ENCODE measurements around the gene INHBE.

Gene INHBE

DNA sequence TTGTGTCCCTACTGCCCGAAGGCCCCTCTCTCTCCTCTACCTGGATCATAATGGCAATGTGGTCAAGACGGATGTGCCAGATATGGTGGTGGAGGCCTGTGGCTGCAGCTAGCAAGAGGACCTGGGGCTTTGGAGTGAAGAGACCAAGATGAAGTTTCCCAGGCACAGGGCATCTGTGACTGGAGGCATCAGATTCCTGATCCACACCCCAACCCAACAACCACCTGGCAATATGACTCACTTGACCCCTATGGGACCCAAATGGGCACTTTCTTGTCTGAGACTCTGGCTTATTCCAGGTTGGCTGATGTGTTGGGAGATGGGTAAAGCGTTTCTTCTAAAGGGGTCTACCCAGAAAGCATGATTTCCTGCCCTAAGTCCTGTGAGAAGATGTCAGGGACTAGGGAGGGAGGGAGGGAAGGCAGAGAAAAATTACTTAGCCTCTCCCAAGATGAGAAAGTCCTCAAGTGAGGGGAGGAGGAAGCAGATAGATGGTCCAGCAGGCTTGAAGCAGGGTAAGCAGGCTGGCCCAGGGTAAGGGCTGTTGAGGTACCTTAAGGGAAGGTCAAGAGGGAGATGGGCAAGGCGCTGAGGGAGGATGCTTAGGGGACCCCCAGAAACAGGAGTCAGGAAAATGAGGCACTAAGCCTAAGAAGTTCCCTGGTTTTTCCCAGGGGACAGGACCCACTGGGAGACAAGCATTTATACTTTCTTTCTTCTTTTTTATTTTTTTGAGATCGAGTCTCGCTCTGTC, 1.8 kb downstream of the INHBE start:
- TF ChIP-seq ZFX (IDR thresholded peaks at IDR 0.05; ENCODE audit: borderline replicate concordance): no peak
- TF ChIP-seq, protein P1, sequence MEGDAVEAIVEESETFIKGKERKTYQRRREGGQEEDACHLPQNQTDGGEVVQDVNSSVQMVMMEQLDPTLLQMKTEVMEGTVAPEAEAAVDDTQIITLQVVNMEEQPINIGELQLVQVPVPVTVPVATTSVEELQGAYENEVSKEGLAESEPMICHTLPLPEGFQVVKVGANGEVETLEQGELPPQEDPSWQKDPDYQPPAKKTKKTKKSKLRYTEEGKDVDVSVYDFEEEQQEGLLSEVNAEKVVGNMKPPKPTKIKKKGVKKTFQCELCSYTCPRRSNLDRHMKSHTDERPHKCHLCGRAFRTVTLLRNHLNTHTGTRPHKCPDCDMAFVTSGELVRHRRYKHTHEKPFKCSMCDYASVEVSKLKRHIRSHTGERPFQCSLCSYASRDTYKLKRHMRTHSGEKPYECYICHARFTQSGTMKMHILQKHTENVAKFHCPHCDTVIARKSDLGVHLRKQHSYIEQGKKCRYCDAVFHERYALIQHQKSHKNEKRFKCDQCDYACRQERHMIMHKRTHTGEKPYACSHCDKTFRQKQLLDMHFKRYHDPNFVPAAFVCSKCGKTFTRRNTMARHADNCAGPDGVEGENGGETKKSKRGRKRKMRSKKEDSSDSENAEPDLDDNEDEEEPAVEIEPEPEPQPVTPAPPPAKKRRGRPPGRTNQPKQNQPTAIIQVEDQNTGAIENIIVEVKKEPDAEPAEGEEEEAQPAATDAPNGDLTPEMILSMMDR (IDR thresholded peaks at IDR 0.05): no peak
- 0 out of 2 replicates have a peak overlapping the region, but pooled peaks have one; percentile 72 for H3K27ac ChIP-seq

DNA sequence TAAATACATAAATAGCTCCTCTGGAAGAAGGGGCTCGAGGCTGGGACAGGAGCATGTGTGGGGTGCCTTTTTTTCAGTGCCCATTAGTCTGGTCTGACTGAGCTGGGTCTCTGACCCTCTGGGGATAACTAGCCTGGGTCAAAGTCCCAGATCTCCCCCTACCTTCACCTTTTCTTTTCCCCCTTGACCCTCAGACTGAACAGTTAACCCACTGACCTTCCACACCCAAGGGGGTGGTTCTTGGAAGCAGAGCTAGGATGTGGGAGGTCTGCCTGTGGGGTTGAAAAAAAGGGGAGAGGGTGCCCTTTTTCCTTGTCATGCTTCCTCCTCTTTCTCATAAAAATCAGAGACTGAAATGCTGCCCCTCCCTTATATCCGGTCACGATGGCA, 3.6 kb downstream of the INHBE start:
- TF ChIP-seq, protein P1 (IDR thresholded peaks at IDR 0.05): no peak
- TF ChIP-seq ZFX (IDR thresholded peaks at IDR 0.05; ENCODE audit: borderline replicate concordance): no peak

DNA sequence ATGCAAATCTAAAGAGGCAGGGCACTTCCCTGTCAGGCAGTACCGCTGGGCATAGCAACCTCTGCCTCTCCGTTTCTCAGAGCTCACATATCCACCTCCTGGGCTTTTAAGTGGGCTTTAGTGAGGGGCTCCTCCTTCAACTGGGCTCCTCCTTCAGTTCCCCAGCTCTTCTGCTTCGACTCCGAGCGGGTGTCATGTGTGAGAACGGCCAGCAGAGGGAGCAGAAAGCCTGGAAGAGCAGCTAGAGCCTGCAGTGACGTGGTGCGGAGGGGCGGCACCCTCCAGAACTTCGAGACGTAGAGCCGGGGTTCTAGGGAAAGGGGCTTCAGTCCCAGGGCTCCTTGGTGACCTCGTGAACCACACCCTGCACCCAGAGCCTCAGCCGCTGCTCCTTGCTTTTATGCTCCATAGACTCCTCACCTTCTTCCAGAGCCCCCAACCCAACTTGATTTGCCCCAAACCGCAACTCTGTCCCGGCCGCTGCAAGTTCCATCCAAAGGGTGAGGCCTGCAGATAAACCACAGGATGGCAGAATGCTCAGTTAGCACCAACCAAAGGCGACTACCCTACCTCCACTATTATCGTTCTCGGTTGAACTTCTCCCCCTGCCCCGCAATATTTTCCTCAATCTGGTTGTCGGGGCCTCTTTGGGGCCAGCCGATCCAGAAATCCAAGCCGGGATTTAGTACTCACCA, 4.1 kb downstream of the INHBE start:
- TF ChIP-seq, protein P1 (IDR thresholded peaks at IDR 0.05): peak; percentile 99
- no peak for TF ChIP-seq ZFX (IDR thresholded peaks at IDR 0.05; ENCODE audit: borderline replicate concordance)
- peak overlapping the region; percentile 72 for H3K27ac ChIP-seq

More for the DNA sequence above, 3.6 kb downstream of the INHBE start:
- H3K27ac ChIP-seq: peak overlapping the region; percentile 72

DNA sequence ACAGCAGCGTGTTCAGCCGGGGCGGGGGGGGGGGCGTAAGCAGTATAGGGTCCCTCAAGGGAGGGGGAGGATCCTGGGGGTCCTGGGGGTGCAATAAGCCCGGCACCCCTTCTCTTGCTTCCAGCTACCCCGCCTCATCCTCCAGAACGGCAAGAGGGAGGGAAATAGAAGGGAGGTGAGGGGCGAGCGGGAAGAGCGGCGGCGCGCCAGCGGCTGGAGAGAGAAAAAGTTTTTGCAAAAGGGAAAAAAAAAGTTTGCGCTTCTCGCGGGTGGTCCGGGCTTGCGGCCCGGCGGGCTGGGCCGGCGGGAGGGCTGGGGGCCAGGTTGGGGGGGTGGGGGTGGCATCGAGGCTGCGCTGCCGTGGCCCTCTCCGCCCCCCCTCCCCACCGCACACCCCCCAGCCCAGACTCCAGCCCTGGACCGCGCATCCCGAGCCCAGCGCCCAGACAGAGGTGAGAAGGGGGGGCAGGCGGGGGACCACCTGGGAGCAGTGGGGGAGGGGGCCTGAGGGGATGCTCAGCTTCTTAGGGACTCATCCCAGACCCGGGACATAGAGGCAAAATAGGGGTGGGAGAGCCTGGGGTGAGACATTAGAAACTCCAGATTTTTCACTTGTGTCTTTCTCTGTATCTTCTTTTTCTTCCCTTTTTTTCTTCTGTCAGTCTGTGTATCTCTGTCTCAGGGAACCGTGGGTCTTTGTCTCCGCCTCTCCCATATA, 4.8 kb downstream of the INHBE start, which contains the start of gene GLI1:
GLI1 (plus strand) TSS at position 36 of the 718 bp plus-strand sequence. CDS start 3,907 bp downstream, outside the sequence.
- no peak for TF ChIP-seq ZFX (IDR thresholded peaks at IDR 0.05; ENCODE audit: borderline replicate concordance)
- TF ChIP-seq, protein P1 (IDR thresholded peaks at IDR 0.05): no peak
- H3K27ac ChIP-seq: peak within 1 kb of the TSS; percentile 72

DNA sequence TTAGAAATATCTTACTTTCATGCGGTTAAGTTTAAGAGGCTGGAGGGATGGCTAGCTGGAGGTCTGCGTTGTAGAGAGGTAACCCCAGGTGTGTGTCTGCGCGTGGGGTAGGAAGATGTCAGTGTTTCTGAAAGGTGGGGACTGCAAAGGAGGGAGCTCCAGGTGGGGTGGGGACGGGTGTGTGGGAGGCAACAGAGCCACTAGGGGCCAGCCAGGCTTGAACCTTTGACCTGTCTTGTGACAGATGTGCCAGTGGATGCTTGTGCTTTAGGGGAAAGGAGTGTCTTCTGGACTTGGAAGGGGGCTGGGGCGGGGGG, 5.3 kb downstream of the INHBE start:
- H3K27ac ChIP-seq: peak overlapping the region; percentile 72
- TF ChIP-seq, protein P1 (IDR thresholded peaks at IDR 0.05): no peak

DNA sequence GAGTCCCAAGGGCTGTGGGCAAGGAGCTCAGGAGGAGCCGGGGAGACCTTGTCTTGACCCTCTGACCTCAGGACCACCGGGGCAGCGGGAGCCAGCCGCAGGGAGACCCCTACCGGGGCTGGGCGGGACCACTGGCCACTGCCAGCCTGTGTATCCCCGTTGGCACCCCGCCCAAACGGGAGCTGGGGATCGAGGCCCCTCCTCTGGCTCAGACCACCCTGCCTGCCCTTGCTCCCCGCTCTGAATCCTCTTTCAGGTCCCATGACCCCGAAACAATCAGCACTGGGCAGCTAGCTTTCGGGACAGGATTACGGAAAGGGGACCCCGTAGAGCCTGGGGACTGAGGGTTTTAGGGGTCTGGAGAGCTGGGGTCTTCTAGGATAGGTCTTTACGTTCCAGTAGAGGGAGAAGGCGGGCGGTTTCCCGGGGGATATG, 5.8 kb downstream of the INHBE start:
- H3K27ac ChIP-seq: peak overlapping the region; percentile 72
- no peak for TF ChIP-seq ZFX (IDR thresholded peaks at IDR 0.05; ENCODE audit: borderline replicate concordance)
- TF ChIP-seq, protein P1 (IDR thresholded peaks at IDR 0.05): peak; percentile 14; the same call in 1 of the 2 replicates

All from 22Rv1 (cell line).